ENCODE results near the gene SUGP1.

GRCh38 chr19:19300613-19301012 lies 19.7 kb downstream of the SUGP1 start:
- TF ChIP-seq, protein P1, sequence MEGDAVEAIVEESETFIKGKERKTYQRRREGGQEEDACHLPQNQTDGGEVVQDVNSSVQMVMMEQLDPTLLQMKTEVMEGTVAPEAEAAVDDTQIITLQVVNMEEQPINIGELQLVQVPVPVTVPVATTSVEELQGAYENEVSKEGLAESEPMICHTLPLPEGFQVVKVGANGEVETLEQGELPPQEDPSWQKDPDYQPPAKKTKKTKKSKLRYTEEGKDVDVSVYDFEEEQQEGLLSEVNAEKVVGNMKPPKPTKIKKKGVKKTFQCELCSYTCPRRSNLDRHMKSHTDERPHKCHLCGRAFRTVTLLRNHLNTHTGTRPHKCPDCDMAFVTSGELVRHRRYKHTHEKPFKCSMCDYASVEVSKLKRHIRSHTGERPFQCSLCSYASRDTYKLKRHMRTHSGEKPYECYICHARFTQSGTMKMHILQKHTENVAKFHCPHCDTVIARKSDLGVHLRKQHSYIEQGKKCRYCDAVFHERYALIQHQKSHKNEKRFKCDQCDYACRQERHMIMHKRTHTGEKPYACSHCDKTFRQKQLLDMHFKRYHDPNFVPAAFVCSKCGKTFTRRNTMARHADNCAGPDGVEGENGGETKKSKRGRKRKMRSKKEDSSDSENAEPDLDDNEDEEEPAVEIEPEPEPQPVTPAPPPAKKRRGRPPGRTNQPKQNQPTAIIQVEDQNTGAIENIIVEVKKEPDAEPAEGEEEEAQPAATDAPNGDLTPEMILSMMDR (IDR thresholded peaks at IDR 0.05), result no peak
- no peak for TF ChIP-seq POLR2A (IDR thresholded peaks at IDR 0.05)

All from body of pancreas (tissue), 4 donors.